Fibroblast of mammary gland (primary cell): ENCODE results near the gene SCUBE1.

Source experiments
- DNase-seq: peaks from one replicate; pipeline ENCODE4 v3.0.0-alpha.2; 2010; ENCODE audit warnings: low read depth
- H3K4me3 ChIP-seq: 2 replicates; pipeline ENCODE4 v1.5.1; 2011; ENCODE audit warnings: low read depth, mild to moderate bottlenecking, low read length, moderate library complexity; ENCODE audit not compliant: control insufficient read depth
- TF ChIP-seq, protein P1 (sequence below): conservative IDR thresholded peaks from 2 replicates; pipeline ENCODE4 v1.5.1; 2011; ENCODE audit warnings: low read depth, low read length, inconsistent platforms; ENCODE audit not compliant: control insufficient read depth, insufficient read depth

SCUBE1 gene

GRCh38 chr22:43272869-43273318 is 70.3 kb downstream of the SCUBE1 start:
- TF ChIP-seq, protein P1, sequence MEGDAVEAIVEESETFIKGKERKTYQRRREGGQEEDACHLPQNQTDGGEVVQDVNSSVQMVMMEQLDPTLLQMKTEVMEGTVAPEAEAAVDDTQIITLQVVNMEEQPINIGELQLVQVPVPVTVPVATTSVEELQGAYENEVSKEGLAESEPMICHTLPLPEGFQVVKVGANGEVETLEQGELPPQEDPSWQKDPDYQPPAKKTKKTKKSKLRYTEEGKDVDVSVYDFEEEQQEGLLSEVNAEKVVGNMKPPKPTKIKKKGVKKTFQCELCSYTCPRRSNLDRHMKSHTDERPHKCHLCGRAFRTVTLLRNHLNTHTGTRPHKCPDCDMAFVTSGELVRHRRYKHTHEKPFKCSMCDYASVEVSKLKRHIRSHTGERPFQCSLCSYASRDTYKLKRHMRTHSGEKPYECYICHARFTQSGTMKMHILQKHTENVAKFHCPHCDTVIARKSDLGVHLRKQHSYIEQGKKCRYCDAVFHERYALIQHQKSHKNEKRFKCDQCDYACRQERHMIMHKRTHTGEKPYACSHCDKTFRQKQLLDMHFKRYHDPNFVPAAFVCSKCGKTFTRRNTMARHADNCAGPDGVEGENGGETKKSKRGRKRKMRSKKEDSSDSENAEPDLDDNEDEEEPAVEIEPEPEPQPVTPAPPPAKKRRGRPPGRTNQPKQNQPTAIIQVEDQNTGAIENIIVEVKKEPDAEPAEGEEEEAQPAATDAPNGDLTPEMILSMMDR = no peak
- DNase-seq = no peak
- H3K4me3 ChIP-seq = no peak overlapping the region

GRCh38 chr22:43272301-43272700 is 70.9 kb downstream of the SCUBE1 start:
- no peak overlapping the region for H3K4me3 ChIP-seq
- TF ChIP-seq, protein P1 = no peak
- DNase-seq = no peak

GRCh38 chr22:43270949-43271348 is 72.2 kb downstream of the SCUBE1 start:
- no peak for DNase-seq
- TF ChIP-seq, protein P1 = no peak
- no peak overlapping the region for H3K4me3 ChIP-seq

DNA sequence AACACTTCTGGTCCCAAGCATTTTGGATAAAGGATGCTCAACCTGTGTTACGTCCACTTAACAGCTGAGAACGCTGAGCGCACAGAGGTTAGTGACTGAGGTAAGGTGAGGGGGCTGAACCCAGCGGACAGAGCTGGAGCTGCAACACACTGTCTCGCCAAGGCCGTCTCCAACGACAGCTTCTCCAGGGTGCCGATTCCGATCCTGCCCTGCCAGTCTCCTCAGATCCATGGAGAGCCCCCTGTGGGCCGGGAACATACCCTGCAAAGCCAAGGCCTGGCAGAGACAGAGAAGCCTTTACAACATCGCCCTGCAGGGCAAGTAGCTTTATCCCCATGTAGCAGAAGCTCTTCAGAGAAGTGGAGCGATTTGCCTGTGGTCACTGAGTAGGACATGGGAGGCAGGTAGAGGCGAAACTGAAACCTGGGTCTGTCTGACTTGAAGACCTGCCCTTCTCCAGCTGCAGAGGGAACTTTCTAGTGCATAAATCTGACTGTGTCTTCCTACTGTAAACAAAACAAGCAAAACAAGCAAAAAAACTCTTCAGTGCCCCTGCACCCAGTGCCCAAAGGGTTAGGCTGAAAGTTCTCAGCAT is 72.8 kb downstream of the SCUBE1 start:
- DNase-seq = no peak
- no peak overlapping the region for H3K4me3 ChIP-seq

GRCh38 chr22:43269646-43270045 is 73.5 kb downstream of the SCUBE1 start:
- H3K4me3 ChIP-seq = no peak overlapping the region
- DNase-seq = no peak
- TF ChIP-seq, protein P1 = no peak

More for the DNA sequence above, 72.8 kb downstream of the SCUBE1 start:
- TF ChIP-seq, protein P1 = no peak

DNA sequence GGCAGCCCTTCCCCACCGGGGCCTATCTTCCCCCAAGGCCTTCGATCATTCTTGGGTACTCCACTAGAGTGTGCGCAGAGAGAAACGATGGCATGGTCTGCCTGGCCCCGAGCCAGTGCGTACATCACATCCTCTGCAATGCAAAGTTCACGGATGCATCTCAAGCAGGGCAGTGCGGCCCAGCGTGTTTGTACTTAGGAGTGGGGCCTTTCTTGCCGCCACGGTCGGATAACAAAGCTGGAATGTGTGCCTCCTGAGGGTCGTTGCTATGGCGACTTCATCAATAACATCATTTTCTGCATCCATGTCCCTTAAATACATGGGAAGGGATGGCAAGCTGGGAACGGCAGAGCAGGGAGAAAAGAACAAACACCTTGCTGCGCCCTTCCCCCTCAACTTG is 73.9 kb downstream of the SCUBE1 start:
- DNase-seq = no peak
- TF ChIP-seq, protein P1 = no peak
- no peak overlapping the region for H3K4me3 ChIP-seq
